Measurements from ENCODE around the gene BMERB1.

DNA sequence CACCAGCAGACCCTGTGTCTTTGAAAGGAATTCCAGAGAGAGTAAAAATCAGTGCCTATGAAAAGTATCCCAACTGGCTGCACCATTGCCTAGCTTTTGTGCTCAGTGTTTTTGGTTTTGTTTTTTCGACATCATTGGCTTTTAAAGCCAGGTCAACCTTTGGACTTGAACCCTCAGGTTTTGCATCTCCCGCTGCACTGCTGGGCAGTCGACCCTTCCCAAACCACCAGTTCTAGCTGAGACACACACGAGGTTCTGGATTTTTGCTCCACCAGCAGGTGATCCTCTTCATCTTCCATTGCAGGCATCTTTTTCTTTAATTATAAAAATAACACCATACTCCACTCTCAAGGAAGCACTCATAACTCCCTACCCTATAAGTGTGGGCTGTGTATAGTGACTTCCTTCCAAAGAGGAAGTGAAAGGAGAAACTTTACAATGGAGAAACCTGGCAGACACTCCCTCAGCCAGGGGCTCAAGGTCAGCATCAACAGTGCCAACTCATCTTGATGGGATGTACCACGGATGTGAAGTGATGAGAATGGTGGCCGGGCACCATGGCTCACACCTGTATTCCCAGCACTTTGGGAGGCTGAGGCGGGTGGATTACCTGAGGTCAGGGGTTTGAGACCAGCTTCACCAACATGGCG lies 57.8 kb downstream of the BMERB1 start:
- no peak for TF ChIP-seq CTCF (optimal IDR thresholded peaks at IDR 0.05 in 1 of 3, IDR thresholded peaks at IDR 0.05 in 1 of 3, conservative IDR thresholded peaks at IDR 0.05 in 1 of 3; ENCODE audit: extremely low read depth in 1 of 3, insufficient read depth in 2 of 3, low read length in 3 of 3)
- TF ChIP-seq EZH2 (IDR thresholded peaks at IDR 0.05; ENCODE audit: low read length): no peak

Measured in keratinocyte (primary cell).